D341Med (cell line): ENCODE data around the gene NHLRC4.
A peak's percentile ranks its signal among the peaks of the same experiment; 100 is the strongest.

ENCODE experiments used
- DNase-seq: peaks from one replicate; pipeline ENCODE4 v3.0.0; 2012; ENCODE audit warnings: low spot score

Gene NHLRC4

DNA sequence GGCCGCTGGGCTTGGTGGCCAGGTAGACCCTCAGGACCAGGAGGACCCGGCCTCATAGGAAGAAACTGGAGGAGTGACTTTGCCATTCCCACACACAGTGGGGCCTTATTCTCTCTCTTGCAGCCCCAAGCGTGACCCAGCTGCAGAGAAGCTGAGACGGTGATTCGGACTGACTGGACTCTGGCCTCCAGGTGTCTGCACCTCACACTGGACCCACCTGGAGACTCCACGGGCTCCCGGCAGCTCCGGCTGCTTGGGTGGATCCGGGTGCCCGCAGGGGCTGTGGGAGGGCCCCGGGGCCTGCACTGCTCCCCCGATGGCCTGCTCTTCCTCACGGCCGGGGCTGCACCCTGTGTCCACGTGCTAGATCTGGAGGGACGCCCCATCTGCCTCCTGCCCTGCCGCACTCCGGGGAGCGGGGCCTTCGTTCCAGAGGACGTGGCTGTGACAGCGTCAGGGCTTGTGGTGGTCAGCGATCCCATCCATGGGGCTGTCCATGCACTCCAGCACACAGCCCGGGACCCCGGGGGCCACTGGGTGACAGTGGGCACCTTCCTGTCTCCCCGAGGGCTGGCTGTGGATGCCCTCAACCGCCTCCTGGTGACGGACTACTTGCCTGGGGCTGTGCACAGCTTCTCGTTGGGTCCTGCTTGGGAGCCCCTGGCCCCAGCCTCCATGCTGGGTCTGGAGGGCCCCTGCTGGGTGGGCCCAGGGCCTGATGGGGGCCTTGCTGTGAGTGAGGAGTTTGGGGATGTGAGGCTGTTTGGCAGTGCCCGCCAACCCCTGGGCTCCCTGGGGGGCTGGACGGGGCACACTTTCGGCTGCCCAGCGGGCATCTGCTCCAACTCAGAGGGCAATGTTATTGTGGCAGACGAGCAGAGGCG, 810 bp downstream of the NHLRC4 start:
- DNase-seq = no peak

DNA sequence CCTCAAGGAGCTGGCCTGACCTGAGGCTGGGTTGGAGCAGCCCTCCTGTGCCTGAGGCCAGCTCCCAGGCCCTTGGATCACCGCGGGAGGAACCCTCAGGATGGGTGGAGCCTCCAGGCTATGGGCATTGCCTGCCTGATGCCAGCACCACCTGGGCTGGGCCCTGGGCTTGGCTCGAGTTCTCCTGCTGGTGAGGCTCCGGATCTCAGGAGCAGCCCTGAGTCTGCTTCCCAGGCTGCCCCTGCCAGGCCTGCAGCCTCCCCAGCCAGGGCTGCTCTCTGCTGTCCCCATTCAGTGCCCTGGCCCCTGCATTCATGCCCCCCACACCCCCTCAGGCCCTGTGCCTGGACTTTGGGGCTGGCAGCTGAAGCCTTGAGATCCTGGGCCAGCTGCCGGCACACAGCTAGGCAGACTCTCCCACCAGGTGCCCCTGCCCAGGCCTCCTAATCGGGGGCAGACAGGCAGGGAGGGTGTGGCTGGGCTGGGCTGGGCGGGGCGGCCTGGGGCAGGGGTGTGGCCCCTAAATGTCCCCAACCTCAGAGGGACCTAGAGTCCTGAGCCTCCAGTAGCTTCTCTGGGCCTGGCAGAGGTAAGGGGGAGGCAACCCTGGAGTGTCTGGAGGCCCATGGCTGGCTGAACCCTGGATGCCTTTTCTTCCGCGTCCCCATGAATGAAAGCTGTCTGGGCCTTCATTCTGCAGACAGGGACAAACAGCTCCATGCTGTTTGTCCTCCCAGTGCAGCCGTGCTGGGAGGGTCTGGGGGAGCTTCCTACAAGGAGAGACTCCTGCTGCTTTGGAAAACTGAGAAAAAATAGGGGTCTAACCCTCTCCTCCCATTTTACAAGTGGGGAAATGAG, 1.8 kb downstream of the NHLRC4 start:
- DNase-seq = no peak

DNA sequence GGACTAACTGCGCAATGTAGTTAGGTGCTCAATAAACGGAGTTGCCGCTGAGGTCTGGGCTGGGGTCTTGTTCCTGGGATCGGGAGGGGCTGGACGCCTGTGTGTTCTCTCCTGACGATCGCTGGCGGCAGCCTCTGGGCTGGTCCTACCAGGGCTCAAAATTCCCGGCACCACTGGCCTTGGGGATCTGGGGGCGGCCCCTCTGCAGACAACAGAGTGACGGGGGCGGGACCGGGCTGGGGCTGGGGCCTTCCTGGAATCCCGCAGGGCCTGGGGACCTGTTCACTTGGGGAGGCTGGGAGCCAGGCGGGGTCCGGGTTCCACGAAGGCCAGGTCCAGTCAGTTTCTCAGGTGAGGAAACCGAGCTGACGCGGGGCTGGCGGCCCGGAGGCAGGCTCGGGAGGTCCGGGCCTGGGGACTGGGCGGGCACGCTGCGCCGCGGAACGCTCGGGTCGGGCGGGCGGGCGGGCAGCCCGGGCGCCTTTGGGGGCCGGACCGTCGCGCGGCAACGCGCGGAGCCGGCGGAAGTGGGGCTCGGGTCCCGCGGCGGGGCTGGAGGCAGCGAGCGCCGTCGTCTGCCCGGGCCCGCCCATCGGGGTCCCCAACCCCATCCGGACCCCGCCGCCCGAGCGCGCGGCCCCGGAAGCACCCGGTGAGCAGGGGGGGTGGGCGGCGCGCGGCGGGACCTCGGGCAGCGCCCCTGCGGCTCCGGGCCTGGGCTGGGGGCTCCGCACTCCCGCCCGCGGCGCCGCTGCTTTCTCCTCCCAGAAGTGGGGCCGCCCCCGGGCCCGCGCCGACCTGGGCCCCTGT, 2.8 kb downstream of the NHLRC4 start, which contains the start of gene PIGQ:
TSS of gene PIGQ (plus strand) at position 524 of the 810 bp plus-strand sequence. CDS start 4,107 bp downstream, outside the sequence.
- DNase-seq = peak; percentile 94

DNA sequence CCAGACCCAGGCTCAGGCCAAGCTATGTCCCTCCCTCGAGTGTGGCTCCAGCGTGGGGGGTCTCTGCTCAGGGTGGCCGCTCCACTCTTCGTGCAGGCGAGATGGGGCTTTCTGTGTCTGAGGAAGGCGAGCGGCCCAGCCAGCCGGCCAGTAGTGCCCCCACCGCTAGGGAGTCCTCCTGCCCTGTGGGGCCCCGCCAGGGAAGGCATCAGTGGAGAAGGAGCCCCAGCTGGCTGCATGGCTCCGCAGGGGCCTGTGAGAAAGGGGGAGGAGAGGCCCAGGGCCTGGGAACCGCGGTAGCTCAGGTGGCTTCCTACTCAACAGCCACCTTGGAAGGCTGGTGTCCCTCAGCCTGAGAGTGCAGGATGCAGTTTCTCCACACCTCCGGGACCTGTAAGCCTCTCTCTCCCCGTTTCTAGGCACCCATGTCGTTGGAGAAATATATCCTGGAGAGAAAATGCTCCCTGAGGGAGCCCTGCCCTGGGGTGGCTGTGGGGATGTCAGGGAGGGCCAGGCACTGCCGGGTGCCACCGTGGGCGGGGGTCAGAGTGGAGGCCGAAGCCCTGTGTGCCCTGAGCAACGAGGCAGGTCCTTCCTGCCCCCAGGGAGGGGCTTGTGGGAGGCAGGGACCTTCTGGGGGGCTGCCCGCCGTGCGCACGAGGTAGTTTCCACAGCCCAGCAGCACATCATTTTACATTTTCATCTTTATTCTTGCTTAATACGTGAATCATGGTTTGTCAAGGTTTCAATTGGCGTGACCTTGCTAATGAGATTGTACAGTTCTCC, 6.3 kb downstream of the NHLRC4 start:
- DNase-seq = no peak

DNA sequence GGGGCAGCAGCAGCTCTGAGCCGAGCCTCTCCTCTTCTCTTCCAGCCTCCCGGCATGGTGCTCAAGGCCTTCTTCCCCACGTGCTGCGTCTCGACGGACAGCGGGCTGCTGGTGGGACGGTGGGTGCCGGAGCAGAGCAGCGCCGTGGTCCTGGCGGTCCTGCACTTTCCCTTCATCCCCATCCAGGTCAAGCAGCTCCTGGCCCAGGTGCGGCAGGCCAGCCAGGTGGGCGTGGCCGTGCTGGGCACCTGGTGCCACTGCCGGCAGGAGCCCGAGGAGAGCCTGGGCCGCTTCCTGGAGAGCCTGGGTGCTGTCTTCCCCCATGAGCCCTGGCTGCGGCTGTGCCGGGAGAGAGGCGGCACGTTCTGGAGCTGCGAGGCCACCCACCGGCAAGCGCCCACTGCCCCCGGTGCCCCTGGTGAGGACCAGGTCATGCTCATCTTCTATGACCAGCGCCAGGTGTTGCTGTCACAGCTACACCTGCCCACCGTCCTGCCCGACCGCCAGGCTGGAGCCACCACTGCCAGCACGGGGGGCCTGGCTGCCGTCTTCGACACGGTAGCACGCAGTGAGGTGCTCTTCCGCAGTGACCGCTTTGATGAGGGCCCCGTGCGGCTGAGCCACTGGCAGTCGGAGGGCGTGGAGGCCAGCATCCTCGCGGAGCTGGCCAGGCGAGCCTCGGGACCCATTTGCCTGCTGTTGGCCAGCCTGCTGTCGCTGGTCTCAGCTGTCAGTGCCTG, 7.4 kb downstream of the NHLRC4 start:
- DNase-seq = no peak

DNA sequence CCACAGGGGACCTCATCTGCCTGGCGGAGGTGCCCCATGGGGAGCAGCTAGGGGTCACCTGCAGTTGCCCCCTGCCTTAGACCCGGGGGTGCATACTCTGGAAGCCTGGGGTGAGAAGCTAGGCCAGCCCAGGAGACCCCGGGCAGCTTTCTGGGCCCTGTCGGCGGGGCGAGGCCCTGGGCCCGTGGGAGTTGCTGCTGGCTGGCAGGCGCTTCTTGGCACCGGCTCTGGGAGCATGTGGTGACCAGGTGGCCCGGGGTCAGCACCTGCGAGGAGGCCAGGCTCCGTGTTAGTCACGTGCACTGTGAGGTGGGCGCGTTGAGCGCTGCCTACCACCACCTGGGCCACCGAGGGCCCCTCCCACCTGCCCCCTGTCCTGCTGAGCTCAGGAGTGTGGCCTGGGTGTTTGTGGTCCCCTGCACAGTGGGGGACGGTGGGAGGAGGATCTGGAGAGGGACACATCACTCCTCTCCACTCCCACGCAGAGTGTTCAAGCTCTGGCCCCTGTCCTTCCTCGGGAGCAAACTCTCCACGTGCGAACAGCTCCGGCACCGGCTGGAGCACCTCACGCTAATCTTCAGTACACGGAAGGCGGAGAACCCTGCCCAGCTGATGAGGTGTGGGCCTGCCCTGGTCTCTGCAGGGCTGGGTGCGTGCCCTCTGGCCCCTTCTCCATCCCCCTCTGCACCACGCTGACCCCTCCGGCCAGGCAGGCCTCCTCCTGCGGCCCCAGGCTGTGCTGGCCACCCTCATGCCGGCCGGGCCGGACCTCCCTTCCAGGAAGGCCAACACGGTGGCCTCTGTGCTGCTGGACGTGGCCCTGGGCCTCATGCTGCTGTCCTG, 8.8 kb downstream of the NHLRC4 start:
- no peak for DNase-seq

DNA sequence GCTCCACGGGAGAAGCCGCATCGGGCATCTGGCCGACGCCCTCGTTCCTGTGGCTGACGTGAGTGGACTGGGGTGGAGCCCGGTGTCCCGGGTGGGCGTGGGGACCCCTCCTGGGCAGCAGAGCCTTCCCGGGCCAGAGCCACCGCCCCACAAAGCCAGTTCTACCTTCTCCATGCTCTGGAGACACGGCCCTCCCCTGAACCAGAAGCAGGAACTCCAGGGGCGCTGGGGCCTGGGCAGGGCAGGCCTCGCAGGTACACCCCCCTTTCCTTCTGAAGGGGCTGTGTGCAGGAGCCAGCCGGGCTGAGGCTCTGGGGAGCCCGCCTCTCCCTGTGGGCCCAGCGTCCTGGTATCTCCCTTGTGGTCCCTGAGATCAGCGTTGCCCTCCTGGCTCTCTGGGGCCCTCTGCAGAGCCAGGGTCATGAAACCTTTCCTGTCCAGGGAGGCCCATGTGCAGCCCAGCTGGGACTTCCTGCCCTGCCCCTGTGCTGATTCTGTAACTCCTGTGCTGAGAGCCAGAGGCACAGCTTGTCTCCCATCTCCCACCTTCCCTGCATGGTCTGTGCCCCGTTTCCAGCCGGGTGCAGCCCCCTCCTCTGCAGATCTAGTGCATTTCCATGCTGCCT, 9.5 kb downstream of the NHLRC4 start:
- no peak for DNase-seq

DNA sequence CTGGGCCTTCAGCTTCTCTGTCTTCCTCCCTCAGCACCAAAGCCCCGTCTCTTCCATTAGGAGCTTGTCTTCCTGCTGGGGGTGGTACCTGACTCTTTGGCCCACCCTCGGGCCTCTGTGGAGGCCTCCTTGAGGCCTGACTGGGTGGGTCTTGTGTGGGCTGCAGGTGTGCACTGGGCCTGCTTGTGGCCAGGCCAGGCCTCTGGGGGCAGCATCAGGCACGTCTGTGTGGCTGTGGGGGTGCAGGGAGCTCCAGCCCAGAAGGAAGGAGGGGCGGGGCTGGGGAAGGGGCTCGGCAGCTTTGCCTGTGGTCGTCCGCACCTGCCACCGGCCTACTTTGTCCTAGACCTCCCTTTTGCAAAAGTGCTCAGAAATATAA, 10.0 kb downstream of the NHLRC4 start:
- DNase-seq = no peak

DNA sequence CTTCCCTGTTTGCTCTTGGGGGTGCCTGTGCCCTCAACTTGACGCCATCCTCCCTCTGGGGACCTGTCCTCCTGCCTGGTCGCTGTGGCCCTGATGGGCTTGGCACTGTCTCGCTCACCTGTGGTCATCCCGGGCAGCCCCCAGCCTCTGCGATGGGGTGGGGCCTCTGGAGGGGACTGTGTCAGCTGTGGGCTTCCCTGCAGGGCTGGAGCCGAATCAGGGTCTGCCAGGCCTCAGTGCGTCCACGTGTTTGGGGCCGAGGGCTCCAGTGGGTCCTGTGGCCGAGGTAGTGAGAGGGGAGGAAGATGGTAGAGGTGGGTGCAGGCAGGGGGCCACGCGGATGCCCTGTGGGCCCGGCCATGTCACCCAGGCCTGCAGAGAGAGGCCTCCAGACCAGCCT, 11.0 kb downstream of the NHLRC4 start:
- no peak for DNase-seq

DNA sequence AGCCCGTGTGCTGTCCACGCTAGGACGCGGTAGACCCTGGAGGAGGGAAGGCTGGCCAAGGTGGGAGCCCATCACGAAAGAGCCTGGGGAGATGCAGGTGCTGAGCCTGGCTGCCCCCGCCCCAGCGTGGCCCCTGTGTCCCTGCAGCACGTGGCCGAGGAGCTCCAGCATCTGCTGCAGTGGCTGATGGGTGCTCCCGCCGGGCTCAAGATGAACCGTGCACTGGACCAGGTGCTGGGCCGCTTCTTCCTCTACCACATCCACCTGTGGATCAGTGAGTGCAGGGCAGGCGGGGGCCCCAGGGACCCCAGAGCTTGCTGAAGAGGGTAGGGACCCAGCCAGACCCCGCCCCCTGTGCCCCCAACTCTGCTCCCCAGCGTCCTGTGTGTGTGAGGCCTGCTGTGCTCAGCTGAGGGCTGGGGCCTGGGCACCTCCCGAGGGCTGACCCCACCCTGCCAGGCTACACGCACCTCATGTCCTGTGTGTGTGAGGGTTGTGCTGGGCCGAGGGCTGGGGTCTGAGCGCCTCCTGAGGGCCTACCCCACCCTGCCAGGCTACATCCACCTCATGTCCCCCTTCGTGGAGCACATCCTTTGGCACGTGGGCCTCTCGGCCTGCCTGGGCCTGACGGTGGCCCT, 11.5 kb downstream of the NHLRC4 start:
- DNase-seq = no peak

DNA sequence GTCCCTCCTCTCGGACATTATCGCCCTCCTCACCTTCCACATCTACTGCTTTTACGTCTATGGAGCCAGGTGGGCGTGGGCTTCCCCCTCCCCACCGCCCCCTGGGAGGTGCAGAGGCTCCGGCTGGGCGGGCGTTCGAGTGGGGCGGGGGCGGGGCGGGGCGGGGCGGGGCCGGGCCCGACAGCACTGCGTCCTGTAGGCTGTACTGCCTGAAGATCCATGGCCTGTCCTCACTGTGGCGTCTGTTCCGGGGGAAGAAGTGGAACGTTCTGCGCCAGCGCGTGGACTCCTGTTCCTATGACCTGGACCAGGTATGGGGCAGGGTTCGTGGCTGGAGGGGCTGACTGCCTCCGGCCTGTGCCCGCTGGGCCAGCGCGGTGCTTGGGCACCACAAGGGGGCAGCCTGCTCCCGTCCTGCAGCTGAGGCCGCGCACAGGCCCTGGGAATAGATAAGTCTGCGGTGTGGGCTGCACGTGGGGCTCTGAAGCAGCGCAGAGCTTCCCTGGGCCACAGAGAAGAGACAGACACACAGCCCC, 12.1 kb downstream of the NHLRC4 start:
- DNase-seq = peak; percentile 90

DNA sequence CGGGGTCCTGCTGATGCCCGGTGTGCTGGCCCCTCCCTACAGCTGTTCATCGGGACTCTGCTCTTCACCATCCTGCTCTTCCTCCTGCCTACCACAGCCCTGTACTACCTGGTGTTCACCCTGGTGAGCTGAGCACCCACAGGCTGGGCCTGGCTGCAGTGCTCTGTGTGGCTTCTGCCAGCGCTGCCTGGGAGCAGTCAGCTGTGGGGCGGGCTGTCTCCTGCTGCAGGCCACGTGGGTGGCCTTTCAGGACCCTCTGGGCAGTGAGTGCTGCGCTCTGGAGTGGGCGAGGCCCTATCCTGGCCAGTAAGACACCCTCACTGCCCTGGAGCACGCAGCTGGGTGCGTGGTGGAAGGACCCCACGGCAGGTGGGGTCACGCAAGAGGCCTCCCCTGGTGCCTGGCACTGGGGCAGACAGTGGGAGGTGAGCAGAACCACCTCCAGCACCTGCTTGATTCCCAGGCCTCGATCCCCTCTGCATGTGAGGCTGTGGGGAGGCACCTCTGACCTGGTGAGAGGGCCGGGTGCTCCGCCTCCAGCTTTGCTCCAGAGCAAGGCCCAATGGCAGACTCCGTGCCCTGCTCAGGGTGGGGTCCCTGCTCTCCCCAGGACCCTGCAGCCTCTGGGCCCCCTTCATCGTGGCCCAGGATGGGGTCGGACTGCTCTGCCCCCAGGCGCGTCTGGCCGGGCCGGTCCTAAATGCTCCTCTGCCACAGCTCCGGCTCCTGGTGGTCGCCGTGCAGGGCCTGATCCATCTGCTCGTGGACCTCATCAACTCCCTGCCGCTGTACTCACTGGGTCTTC, 13.5 kb downstream of the NHLRC4 start:
- no peak for DNase-seq

DNA sequence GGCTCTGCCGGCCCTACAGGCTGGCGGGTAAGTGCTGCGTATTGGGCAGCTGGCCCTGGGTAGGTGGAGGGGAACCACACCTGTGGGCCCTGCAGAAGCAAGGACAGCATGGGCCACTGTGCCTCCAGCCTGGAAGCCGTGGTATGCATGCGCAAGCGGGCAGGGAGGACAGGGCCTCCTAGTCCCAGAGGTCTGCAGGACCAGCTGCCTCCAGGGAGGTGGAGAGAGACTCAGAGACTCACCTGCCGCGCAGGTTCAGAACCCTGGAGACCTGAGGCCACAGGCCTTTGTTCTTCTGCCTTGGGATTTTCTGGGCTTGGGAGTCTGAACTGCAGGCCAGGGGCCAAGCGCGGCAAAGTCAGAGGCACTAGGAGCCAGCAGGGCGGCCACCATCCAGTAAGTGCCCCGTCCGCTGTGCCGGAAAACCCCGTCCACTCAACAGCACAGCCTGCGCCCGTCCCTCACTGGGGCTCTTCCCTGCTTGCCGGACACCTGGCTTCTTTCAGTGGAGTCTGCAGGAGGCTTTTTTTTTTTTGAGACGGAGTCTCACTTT, 14.2 kb downstream of the NHLRC4 start:
- no peak for DNase-seq

DNA sequence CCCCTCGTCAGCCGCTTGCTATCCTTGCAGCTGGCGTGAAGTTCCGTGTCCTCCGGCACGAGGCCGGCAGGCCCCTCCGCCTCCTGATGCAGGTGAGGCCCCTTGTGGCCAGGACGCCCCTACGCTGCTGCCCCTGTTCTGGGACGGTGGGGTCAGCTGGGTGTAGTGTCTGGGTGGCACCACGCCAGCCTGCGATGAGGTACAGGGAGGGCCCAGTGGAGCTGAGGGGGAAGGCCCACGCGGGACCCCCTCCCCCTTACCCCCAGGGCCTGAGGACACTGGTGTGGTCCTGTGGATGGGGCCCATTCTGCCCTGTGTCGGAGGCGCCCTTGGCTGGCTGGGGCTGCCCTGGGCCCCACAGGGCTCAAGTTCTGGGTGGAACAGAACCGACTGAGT, 15.4 kb downstream of the NHLRC4 start:
- DNase-seq = no peak

DNA sequence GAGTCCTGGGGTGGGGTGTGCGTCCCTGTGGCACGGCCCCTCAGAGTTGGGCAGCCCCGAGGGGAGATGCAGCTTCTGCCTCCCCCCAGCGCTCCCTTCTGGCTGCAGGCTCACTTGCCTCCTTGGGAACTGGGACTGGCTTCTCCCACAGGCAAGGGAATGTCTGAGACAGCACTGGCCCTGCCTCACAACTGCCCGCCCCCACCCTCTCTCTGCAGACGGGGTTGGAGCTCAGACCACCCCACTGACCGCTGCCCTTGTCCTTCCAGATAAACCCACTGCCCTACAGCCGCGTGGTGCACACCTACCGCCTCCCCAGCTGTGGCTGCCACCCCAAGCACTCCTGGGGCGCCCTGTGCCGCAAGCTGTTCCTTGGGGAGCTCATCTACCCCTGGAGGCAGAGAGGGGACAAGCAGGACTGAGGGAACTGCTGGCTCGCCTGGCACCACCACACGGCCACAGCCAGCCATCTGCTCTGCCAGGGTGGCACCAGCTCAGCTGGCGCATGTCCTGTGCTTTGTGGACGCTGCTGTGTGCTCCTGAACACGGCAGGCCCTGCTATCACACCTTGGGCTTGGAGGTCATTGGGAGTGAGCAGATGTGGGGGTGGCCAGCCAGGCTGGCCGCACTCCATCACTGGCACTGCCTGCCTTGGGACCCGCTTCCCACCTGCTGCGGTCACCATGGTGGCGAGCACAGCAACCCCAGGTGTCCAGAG, 16.0 kb downstream of the NHLRC4 start:
- DNase-seq = no peak

DNA sequence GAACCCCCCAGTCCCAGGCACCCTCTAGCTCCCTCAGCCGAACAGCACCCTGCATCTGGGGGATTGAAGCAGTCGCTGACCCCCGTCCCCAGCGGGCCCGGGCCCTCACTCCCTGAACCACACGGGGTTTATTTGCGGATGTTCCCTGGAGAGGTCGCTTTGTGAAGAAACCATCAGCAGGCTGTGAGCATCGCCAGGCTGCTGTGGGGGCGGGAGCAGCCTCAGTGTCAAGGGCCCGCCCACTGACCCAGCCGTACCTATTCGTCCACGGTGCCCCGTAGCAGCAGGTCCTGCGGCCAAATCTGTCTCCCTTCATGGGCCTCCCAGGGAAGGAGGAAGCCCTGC, 16.6 kb downstream of the NHLRC4 start:
- no peak for DNase-seq
